Mesendoderm (in vitro differentiated cells): ENCODE results near the gene RNGTT.

Source experiments
- DNase-seq: peaks from one replicate; pipeline ENCODE4 v3.0.0; 2013
- H2AK5ac ChIP-seq: 2 replicates; pipeline ENCODE4 v1.6.1; 2013; ENCODE audit warnings: low read length, inconsistent platforms
- H2BK120ac ChIP-seq: 2 replicates; pipeline ENCODE4 v1.6.1; 2013; ENCODE audit warnings: low read depth, mild to moderate bottlenecking, low read length, moderate library complexity, mixed read lengths
- H2BK15ac ChIP-seq: replicated peaks from 2 replicates; pipeline ENCODE4 v1.6.1; 2013; ENCODE audit warnings: low read depth, mild to moderate bottlenecking, moderate library complexity
- H2BK5ac ChIP-seq: 2 replicates; pipeline ENCODE4 v1.6.1; 2013; ENCODE audit warnings: low read length, inconsistent platforms
- H3K18ac ChIP-seq: 2 replicates; pipeline ENCODE4 v1.6.1; 2013; ENCODE audit warnings: mild to moderate bottlenecking, low read length, mixed read lengths
- H3K23ac ChIP-seq: one replicate; pipeline ENCODE4 v1.6.1; 2013; ENCODE audit warnings: low read length
- H3K27ac ChIP-seq: 2 replicates; pipeline ENCODE4 v1.5.1; 2013; ENCODE audit warnings: low read depth, mild to moderate bottlenecking, inconsistent platforms, low read length, moderate library complexity
- H3K27me3 ChIP-seq: 2 replicates; pipeline ENCODE4 v1.6.1; 2013; ENCODE audit warnings: low read length, control low read depth, mild to moderate bottlenecking, inconsistent platforms; ENCODE audit not compliant: insufficient read depth, poor library complexity
- H3K36me3 ChIP-seq: 2 replicates; pipeline ENCODE4 v1.6.1; 2013; ENCODE audit warnings: low read length, inconsistent platforms; ENCODE audit not compliant: control insufficient read depth, insufficient read depth
- H3K4ac ChIP-seq: one replicate; pipeline ENCODE4 v1.6.1; 2013; ENCODE audit warnings: low read depth, mild to moderate bottlenecking, low read length, moderate library complexity
- H3K4me1 ChIP-seq: 2 replicates; pipeline ENCODE4 v1.6.1; 2013; ENCODE audit warnings: low read depth, low read length, inconsistent platforms; ENCODE audit not compliant: control insufficient read depth
- H3K4me2 ChIP-seq: 2 replicates; pipeline ENCODE4 v1.6.1; 2013; ENCODE audit warnings: low read length
- H3K4me3 ChIP-seq: 2 replicates; pipeline ENCODE4 v1.5.1; 2013; ENCODE audit warnings: mild to moderate bottlenecking, low read length
- H3K56ac ChIP-seq: one replicate; pipeline ENCODE4 v1.6.1; 2013; ENCODE audit warnings: low read length
- H3K79me1 ChIP-seq: 2 replicates; pipeline ENCODE4 v1.6.1; 2013; ENCODE audit warnings: low read length, inconsistent platforms
- H3K79me2 ChIP-seq: 2 replicates; pipeline ENCODE4 v1.6.1; 2013; ENCODE audit warnings: mild to moderate bottlenecking, low read length; ENCODE audit not compliant: control insufficient read depth, insufficient read depth
- H3K9ac ChIP-seq: 2 replicates; pipeline ENCODE4 v1.6.1; 2013; ENCODE audit warnings: low read length, inconsistent platforms
- H4K5ac ChIP-seq: one replicate; pipeline ENCODE4 v1.6.1; 2013; ENCODE audit warnings: low read length
- H4K8ac ChIP-seq: one replicate; pipeline ENCODE4 v1.6.1; 2013; ENCODE audit warnings: low read depth, mild to moderate bottlenecking, control low read depth, low read length, moderate library complexity
- WGBS: extraction: QIAGEN DNeasy Blood & Tissue Kit; methylation state at CpG from one replicate; pipeline ENCODE4 v1.1.7; 2013; ENCODE audit warnings: low lambda C conversion rate, missing lambda C conversion rate; ENCODE audit not compliant: insufficient coverage; ENCODE audit errors: extremely low coverage; 5-methylcytosine and 5-hydroxymethylcytosine counted together

The RNGTT gene

DNA sequence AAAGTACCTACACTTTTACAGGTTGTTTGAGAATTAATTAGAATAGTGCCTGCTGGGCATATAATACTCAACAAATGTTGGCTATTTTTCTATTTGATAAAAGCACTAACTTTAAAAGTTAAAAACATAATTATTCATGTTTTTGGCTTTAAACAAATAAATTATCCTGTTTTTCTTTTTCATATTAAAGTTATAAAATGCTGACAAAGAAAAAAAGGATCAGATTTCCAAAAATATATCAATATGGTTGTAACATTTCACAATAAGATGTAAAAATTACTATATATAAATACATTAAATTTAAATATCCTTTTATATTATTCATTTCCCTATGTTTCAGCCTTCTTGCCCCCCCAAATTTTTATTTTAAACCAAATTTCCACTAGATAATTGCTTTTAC, 312.0 kb downstream of the RNGTT start:
- no peak overlapping the region for H3K23ac ChIP-seq
- no peaks in the 10 kb centered on the region for H3K27me3 ChIP-seq
- no peak overlapping the region for H3K18ac ChIP-seq
- no peak for DNase-seq
- H3K79me1 ChIP-seq: no peaks in the 10 kb centered on the region
- no peak overlapping the region for H3K4me2 ChIP-seq
- no peak overlapping the region for H3K4me3 ChIP-seq
- H3K36me3 ChIP-seq: no peaks in the 10 kb centered on the region
- H3K4ac ChIP-seq: no peak overlapping the region
- H2BK15ac ChIP-seq: no peak overlapping the region
- no peak overlapping the region for H3K56ac ChIP-seq
- no peak overlapping the region for H2BK120ac ChIP-seq
- no peak overlapping the region for H3K27ac ChIP-seq
- H2AK5ac ChIP-seq: no peak overlapping the region
- no peak overlapping the region for H2BK5ac ChIP-seq
- no peak overlapping the region for H4K8ac ChIP-seq
- no peaks in the 10 kb centered on the region for H3K79me2 ChIP-seq
- H3K4me1 ChIP-seq: peaks cover 2% of the 10 kb centered on the region
- no peak overlapping the region for H4K5ac ChIP-seq
- no peak overlapping the region for H3K9ac ChIP-seq

GRCh38 chr6:88650979-88651378, 312.4 kb downstream of the RNGTT start:
- no peaks in the 10 kb centered on the region for H3K79me1 ChIP-seq
- H3K56ac ChIP-seq: no peak overlapping the region
- H3K36me3 ChIP-seq: no peaks in the 10 kb centered on the region
- DNase-seq: no peak
- H3K4me3 ChIP-seq: no peak overlapping the region
- H3K9ac ChIP-seq: no peak overlapping the region
- H3K4me2 ChIP-seq: no peak overlapping the region
- H4K8ac ChIP-seq: no peak overlapping the region
- no peak overlapping the region for H3K4ac ChIP-seq
- no peak overlapping the region for H4K5ac ChIP-seq
- H3K18ac ChIP-seq: no peak overlapping the region
- no peak overlapping the region for H2BK5ac ChIP-seq
- H2BK15ac ChIP-seq: no peak overlapping the region
- H2AK5ac ChIP-seq: no peak overlapping the region
- H3K27me3 ChIP-seq: no peaks in the 10 kb centered on the region
- H3K4me1 ChIP-seq: peaks cover 2% of the 10 kb centered on the region
- 100% methylated on average over 1 of the region's 1 CpG for WGBS
- H2BK120ac ChIP-seq: no peak overlapping the region
- H3K23ac ChIP-seq: no peak overlapping the region
- H3K79me2 ChIP-seq: no peaks in the 10 kb centered on the region
- H3K27ac ChIP-seq: no peak overlapping the region

- Histone ChIP-seq H3K4me3 (no peak overlapping the region), H2BK5ac (no peak overlapping the region), H3K36me3 (no peaks in the 10 kb centered on the region), H3K4me1 (peaks cover 2% of the 10 kb centered on the region), H3K18ac (no peak overlapping the region), H3K56ac (no peak overlapping the region), H4K8ac (no peak overlapping the region), H2BK15ac (no peak overlapping the region), H2AK5ac (no peak overlapping the region), H3K23ac (no peak overlapping the region), H2BK120ac (no peak overlapping the region), H3K4ac (no peak overlapping the region), H3K27me3 (no peaks in the 10 kb centered on the region), H3K4me2 (no peak overlapping the region), H4K5ac (no peak overlapping the region), H3K9ac (no peak overlapping the region), H3K27ac (no peak overlapping the region), H3K79me2 (no peaks in the 10 kb centered on the region), H3K79me1 (no peaks in the 10 kb centered on the region)
- 100% methylated on average over 1 of the region's 5 CpGs for WGBS
- DNase-seq: no peak
Measured at GRCh38 chr6:88650029-88650619, 313.3 kb downstream of the RNGTT start.

DNA sequence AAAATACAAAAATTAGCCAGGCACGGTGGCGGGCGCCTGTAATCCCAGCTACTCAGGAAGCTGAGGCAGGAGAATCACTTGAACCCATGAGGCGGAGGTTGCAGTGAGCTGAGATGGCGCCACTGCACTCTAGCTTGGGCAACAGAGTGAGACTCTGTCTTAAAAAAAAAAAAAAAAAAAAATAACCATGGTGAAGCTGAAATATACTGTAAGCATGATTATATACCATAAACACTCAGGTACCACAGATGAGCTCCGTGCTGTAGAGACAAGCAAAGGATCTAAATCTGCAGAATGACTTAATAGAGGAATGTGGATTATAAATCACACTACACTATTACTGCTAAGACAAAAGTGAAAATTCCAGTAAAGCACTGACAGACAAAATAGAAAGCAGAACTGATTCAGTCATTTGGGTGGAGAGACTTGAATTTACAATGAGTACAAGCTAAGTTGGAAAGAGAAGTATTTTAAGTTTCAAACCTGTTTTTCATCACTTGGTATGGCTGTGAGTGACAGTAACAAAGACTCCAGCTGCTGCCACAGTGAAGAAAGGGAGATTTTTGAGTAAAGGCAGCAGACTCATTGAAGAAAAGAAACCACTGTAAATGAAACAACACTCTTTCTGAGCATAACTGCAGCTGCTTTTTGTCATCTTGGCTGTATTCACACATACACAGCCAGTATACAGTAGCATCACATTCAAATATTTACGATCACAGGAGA, 322.1 kb downstream of the RNGTT start:
- no peak overlapping the region for H2BK5ac ChIP-seq
- WGBS: no CpG with 5 or more reads among the region's 7 CpGs
- no peak overlapping the region for H3K27ac ChIP-seq

DNA sequence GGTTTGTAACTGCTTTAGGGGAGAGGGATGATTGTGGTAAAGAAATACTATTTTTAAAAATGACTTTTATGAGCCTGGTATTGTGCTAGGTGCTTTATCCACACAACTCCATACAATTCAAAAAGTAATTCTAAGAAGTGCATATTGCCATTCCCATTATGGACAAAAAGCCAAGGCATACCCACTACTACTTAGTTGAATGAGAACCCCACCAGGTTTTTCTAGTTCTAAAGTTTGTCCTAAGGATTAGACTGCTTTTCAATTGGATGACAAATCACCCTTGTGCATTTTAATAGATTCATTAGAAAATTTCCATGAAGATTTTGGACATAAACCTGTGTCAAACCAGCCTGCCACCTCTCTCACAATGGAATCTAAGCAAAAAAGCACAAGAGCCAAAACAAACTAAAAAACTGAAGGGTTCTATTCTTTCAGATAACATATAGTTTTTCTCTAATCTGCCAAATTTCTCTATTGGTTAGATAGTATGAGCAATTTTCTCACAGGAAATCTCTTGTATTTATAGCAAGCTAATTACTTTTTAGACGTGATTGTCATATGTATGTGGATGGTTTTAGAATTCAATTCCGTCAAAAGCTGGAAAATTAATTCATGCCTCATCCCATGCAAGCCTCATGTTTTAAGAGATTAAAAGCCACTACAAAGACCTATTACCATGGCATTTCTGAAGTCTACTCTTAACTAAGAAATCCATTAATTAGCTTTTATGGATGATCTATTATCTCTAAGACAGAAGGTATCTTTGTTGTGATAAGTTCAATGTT, 325.5 kb downstream of the RNGTT start:
- H3K23ac ChIP-seq: no peak overlapping the region
- no peak overlapping the region for H3K18ac ChIP-seq
- no peak overlapping the region for H3K4me3 ChIP-seq
- no peak overlapping the region for H3K9ac ChIP-seq
- no peak overlapping the region for H3K27ac ChIP-seq
- no peak for DNase-seq
- no peak overlapping the region for H3K56ac ChIP-seq
- no peak overlapping the region for H4K8ac ChIP-seq
- H3K79me2 ChIP-seq: no peaks in the 10 kb centered on the region
- no CpG with 5 or more reads among the region's 2 CpGs for WGBS
- H2AK5ac ChIP-seq: no peak overlapping the region
- H3K27me3 ChIP-seq: no peaks in the 10 kb centered on the region
- H3K4me1 ChIP-seq: no peaks in the 10 kb centered on the region
- no peak overlapping the region for H3K4me2 ChIP-seq
- no peak overlapping the region for H2BK120ac ChIP-seq
- no peak overlapping the region for H4K5ac ChIP-seq
- H2BK5ac ChIP-seq: no peak overlapping the region
- H3K79me1 ChIP-seq: no peaks in the 10 kb centered on the region
- no peak overlapping the region for H3K4ac ChIP-seq
- no peak overlapping the region for H2BK15ac ChIP-seq
- H3K36me3 ChIP-seq: no peaks in the 10 kb centered on the region

More for the DNA sequence above, 322.1 kb downstream of the RNGTT start:
- no peak overlapping the region for H3K9ac ChIP-seq
- no peaks in the 10 kb centered on the region for H3K79me2 ChIP-seq
- no peak overlapping the region for H3K4me2 ChIP-seq
- no peak overlapping the region for H3K23ac ChIP-seq
- H3K56ac ChIP-seq: no peak overlapping the region
- H2BK120ac ChIP-seq: no peak overlapping the region
- H3K4ac ChIP-seq: no peak overlapping the region
- no peak overlapping the region for H3K4me3 ChIP-seq
- H3K18ac ChIP-seq: no peak overlapping the region
- H3K27me3 ChIP-seq: no peaks in the 10 kb centered on the region
- no peak overlapping the region for H4K5ac ChIP-seq
- H3K36me3 ChIP-seq: no peaks in the 10 kb centered on the region
- no peak for DNase-seq
- no peaks in the 10 kb centered on the region for H3K79me1 ChIP-seq
- H3K4me1 ChIP-seq: no peaks in the 10 kb centered on the region
- no peak overlapping the region for H2BK15ac ChIP-seq
- no peak overlapping the region for H2AK5ac ChIP-seq
- no peak overlapping the region for H4K8ac ChIP-seq
